Tibial artery (tissue), 4 donors: Measurements from ENCODE around the gene RUVBL2.
"Not testable (repeated sequence)": the region's sequence is repeated elsewhere in the genome, so short reads cannot be mapped to it uniquely, and the experiment has no call there.

Experiments
- DNase-seq, 2 donors: peaks; one replicate each; pipeline ENCODE4 v3.0.0-alpha.2; 2019
- H3K27ac ChIP-seq, 2 donors: fragments of 200-600 bp; sonication (generic) in 1 of 2; 1 replicate in 1 of 2; 2 replicates in 1 of 2; pipeline ENCODE4 v1.5.1; 2018 to 2019; ENCODE audit warnings: mild to moderate bottlenecking in 1 of 2
- H3K27me3 ChIP-seq, 2 donors: fragments of 200-600 bp; sonication (generic) in 1 of 2; one replicate each; pipeline versions ENCODE4 v1.5.1 to v1.6.0; 2016 to 2019
- H3K36me3 ChIP-seq, 3 donors: fragments of 200-600 bp; sonication (generic) in 2 of 3; one replicate each; pipeline ENCODE4 v1.5.1; 2016 to 2019; ENCODE audit warnings: mild to moderate bottlenecking in 2 of 3
- H3K4me1 ChIP-seq, 4 donors: fragments of 200-600 bp; sonication (generic) in 2 of 4; 1 replicate in 3 of 4; 2 replicates in 1 of 4; pipeline ENCODE4 v1.5.1; 2016 to 2019
- H3K4me3 ChIP-seq, 2 donors: fragments of 200-600 bp; sonication (generic) in 1 of 2; 1 replicate in 1 of 2; 2 replicates in 1 of 2; pipeline ENCODE4 v1.5.1; 2018 to 2019; ENCODE audit warnings: mild to moderate bottlenecking in 2 of 2
- H3K9me3 ChIP-seq, 3 donors: fragments of 200-600 bp; sonication (generic) in 1 of 3; one replicate each; pipeline ENCODE4 v1.5.1; 2016 to 2019
- intact Hi-C: fragments of 100-400 bp; cut with DNase I; formaldehyde crosslinking; loops from one replicate; pipeline ENCODE4 v1.15.0; 2023; ENCODE audit warnings: low total_unique reads
- TF ChIP-seq, protein P1 (sequence below), 2 experiments: fragments of 200-600 bp in 1 of 2; fragments of 450-650 bp in 1 of 2; IDR thresholded peaks; one replicate each; pipeline ENCODE4 v1.5.1; 2017 to 2019; ENCODE audit warnings: antibody characterized with exemption in 2 of 2, mild to moderate bottlenecking in 1 of 2, moderate library complexity in 1 of 2

Gene RUVBL2

DNA sequence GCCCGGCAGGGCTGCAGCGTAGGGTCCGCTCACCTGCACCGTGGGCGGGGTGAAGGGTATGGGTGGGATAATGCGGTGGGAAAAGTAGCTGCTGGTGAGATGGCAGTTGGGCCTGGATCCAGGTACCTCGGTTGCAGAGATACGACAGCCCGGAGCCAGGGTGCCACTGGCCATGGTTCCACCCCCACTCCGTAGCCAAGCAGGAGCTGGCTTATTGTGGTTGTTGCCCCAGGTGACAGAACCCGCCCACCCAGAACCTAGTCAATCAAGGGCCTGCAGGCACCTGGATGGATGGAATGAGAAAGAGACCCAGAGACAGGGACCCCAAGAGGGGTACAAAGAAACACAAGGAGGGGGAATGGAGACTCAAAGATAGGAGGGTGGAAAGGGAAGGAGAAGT is 26.7 kb downstream of the RUVBL2 start:
- Histone ChIP-seq H3K9me3 (no peaks in the 10 kb centered on the region), H3K27me3 (peaks cover 0 to 26% of the 10 kb centered on the region in 2 donors), H3K36me3 (peaks cover 0 to 11% (median 8%) of the 10 kb centered on the region in 3 donors), H3K27ac (no peak overlapping the region), H3K4me1 (peaks cover 0 to 28% (median 22%) of the 10 kb centered on the region in 4 donors), H3K4me3 (no peak overlapping the region)
- intact Hi-C loops = no loop called here
- DNase-seq = no peak
- TF ChIP-seq, protein P1, sequence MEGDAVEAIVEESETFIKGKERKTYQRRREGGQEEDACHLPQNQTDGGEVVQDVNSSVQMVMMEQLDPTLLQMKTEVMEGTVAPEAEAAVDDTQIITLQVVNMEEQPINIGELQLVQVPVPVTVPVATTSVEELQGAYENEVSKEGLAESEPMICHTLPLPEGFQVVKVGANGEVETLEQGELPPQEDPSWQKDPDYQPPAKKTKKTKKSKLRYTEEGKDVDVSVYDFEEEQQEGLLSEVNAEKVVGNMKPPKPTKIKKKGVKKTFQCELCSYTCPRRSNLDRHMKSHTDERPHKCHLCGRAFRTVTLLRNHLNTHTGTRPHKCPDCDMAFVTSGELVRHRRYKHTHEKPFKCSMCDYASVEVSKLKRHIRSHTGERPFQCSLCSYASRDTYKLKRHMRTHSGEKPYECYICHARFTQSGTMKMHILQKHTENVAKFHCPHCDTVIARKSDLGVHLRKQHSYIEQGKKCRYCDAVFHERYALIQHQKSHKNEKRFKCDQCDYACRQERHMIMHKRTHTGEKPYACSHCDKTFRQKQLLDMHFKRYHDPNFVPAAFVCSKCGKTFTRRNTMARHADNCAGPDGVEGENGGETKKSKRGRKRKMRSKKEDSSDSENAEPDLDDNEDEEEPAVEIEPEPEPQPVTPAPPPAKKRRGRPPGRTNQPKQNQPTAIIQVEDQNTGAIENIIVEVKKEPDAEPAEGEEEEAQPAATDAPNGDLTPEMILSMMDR (IDR thresholded peaks at IDR 0.05) = no peak

DNA sequence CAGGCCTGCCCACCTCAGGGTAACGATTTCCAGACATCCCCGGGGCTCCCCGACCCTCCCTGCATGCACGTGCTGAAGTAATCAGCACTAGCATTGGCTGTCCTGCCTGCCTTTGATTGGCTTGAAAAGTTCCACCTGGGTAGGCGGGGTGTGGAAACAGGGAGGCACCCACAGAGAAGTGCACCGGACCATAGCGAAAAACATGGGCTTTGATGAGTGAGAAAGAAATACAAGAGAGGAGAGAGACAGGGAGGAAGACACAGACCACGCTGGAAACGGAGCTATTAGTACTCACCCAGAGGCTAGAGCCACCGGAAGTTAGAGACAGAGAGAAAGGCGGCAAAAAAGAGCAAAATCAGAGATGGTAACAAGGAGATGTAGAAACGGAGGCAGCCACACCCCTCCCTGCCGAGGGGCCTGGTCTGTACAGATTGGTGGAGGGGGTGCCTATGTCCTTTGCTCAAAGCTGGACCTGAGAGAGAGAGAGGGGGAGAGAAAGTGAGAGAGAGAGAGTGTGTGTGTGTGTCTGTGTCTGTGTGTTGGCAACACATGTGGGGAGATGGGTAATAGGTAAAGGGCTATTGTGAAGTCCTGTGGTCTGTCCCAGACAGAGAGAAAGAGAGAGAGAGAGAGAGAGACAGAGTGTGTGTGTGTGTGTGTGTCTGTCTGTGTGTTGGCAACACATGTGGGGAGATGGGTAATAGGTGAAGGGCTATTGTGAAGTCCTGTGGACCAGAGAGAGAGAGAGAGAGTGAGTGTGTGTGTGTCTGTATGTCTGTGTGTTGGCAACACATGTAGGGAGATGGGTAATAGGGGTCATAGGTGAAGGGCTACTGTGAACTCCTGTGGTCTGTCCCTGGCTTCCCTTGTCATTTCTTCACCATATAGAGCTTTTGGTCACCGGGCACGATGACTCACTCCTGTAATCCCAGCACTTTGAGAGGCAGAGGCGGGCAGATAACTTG is 27.5 kb downstream of the RUVBL2 start:
- H3K36me3 ChIP-seq = peaks cover 0 to 2% (median 0%) of the 10 kb centered on the region in 3 donors
- H3K9me3 ChIP-seq = no peaks in the 10 kb centered on the region
- H3K4me1 ChIP-seq = peaks cover 0 to 28% (median 22%) of the 10 kb centered on the region in 4 donors
- no peak for DNase-seq
- TF ChIP-seq, protein P1 (IDR thresholded peaks at IDR 0.05) = no peak
- no peak overlapping the region for H3K27ac ChIP-seq
- intact Hi-C loops = no loop called here
- no peak overlapping the region for H3K4me3 ChIP-seq
- H3K27me3 ChIP-seq = peaks cover 0 to 26% of the 10 kb centered on the region in 2 donors

DNA sequence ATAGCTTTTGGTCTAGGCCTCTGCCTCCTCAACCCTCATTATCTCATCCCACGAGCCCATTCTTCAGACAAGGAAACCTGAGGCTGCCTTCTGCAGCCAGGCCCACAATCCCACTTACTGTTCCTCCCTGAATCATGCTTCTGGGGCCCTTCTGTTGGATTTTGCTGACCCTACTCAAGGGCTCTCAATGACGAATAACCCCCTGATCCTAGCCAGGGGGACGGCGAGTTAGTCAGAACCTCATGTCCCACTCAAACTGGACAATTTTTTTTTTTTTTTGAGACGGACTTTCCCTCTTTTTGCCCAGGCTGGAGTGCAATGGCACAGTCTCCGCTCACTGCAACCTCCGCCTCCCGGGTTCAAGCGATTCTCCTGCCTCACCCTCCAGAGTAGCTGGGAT is 28.4 kb downstream of the RUVBL2 start:
- intact Hi-C loops = no loop called here
- no peaks in the 10 kb centered on the region for H3K36me3 ChIP-seq
- peaks cover 0 to 26% of the 10 kb centered on the region in 2 donors for H3K27me3 ChIP-seq
- H3K27ac ChIP-seq = no peak overlapping the region
- no peak overlapping the region for H3K4me3 ChIP-seq
- peaks cover 0 to 28% (median 22%) of the 10 kb centered on the region in 4 donors for H3K4me1 ChIP-seq
- DNase-seq = no peak
- TF ChIP-seq, protein P1 (IDR thresholded peaks at IDR 0.05) = no peak
- no peaks in the 10 kb centered on the region for H3K9me3 ChIP-seq

DNA sequence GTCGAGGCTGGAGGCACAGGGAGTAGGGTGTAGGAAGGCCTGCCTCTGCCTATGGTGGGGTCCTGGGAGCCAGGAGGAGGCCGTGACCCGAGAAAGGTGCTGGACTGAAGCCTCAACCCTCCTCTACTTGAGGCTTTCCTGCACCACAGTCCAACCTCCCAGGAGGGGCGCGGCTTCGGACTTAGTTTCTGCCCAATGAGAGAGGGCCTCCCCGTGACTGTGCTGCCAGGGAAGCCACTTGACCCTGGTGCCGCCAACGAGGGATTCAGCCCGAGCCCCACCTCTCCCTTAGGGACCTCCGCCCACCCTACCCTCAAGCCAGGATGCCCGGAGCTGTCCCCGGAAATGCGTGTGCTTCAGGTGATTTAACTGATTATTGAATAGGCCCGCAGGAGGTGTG is 30.5 kb downstream of the RUVBL2 start, which contains the start of gene CGB3:
TSS of gene CGB3 (minus strand) at position 101 of the 400 bp plus-strand sequence. CDS start 362 bp downstream, outside the sequence.
- H3K4me1 ChIP-seq, H3K4me3 ChIP-seq, intact Hi-C loops, DNase-seq, H3K27ac ChIP-seq, H3K36me3 ChIP-seq, H3K9me3 ChIP-seq: not testable (repeated sequence)
- H3K27me3 ChIP-seq = peaks cover 0 to 12% of the 10 kb centered on the region in 2 donors

DNA sequence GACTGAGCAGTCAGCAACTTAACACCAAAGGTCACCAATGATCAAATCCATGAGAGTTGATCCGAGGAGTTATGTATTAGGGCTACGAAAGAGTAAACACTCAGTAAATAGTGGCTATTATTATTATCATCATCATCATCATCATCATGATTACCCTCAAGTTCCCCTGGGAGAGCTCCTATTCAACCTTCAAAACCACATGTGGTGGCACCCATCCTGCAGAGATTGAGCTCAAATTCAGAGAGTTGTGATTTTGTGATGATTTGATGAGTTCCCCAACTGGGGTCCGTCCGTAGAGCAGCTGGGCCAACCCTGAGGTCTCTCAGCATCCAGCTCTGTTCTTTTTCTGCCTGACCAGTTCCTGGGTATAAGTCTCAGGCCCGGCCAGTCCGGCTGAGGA is 31.4 kb downstream of the RUVBL2 start:
- H3K4me1 ChIP-seq, H3K27me3 ChIP-seq, H3K36me3 ChIP-seq, DNase-seq, H3K4me3 ChIP-seq, H3K27ac ChIP-seq, H3K9me3 ChIP-seq, intact Hi-C loops: not testable (repeated sequence)

DNA sequence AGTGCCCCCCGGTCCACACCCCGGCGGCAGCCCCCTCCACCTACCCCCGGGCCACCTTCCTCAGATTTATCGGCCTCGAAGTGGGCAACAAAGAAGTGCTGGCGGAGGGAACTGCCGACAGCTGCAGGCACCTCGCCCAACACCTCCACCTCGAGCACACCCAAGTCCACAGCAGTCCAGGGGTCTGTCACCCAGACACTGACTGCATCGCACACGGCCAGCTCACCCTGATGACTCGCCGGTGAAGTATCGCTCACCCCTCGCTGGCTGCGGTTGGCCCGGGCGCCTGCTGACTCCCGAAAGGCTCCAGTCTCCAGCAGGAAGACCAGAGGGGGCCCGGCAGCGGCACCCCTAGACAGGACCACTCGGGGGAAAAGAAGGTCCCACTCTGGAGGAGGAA is 31.9 kb downstream of the RUVBL2 start:
- H3K36me3 ChIP-seq, H3K9me3 ChIP-seq, H3K27ac ChIP-seq, DNase-seq, intact Hi-C loops, H3K4me1 ChIP-seq, H3K4me3 ChIP-seq, H3K27me3 ChIP-seq: not testable (repeated sequence)

DNA sequence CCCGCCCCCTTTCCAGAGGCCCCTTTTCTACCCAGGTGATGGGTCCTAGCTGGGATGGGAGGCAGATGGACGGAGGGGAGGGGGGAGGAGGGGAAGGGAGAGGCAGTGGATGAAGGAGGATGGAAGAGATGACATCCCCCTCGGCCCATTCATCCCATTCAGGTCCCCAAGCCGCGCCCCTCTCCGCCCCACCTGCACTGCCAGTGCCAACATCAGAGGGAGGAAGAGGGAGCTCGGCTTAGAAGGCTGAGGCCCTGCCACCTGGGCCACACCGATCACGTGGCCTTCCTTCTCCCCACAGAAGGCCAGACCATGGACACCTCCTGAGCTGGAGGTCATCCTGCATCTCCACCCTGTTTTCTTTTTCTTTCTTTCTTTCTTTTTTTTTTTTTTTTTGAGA is 35.0 kb downstream of the RUVBL2 start:
- not testable (repeated sequence) for DNase-seq, H3K4me3 ChIP-seq, H3K27me3 ChIP-seq

DNA sequence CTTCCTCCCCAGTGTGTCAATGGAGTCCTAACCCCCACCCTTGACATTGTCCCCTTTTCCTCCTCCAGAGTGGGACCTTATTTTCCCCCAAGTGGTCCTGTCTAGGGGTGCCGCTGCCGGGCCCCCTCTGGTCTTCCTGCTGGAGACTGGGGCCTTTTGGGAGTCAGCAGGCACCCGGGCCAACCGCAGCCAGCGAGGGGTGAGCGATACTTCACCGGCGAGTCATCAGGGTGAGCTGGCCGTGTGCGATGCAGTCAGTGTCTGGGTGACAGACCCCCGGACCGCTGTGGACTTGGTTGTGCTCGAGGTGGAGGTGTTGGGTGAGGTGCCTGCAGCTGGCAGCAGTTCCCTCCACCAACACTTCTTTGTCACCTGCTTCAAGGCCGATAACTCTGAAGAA is 36.1 kb downstream of the RUVBL2 start:
- H3K36me3 ChIP-seq, H3K9me3 ChIP-seq, H3K4me1 ChIP-seq, H3K4me3 ChIP-seq, H3K27ac ChIP-seq, intact Hi-C loops, H3K27me3 ChIP-seq, DNase-seq: not testable (repeated sequence)

More for the DNA sequence above, 35.0 kb downstream of the RUVBL2 start:
- H3K36me3 ChIP-seq, H3K27ac ChIP-seq, H3K9me3 ChIP-seq, H3K4me1 ChIP-seq, intact Hi-C loops: not testable (repeated sequence)

DNA sequence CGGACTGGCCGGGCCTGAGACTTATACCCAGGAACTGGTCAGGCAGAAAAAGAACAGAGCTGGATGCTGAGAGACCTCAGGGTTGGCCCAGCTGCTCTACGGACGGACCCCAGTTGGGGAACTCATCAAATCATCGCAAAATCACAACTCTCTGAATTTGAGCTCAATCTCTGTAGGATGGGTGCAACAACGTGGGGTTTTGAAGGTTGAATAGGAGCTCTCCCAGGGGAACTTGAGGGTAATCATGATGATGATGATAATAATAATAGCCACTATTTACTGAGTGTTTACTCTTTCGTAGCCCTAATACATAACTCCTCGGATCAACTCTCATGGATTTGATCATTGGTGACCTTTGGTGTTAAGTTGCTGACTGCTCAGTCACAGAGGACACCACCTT is 36.6 kb downstream of the RUVBL2 start:
- intact Hi-C loops, H3K4me1 ChIP-seq, H3K27me3 ChIP-seq, H3K27ac ChIP-seq, H3K9me3 ChIP-seq, H3K4me3 ChIP-seq, H3K36me3 ChIP-seq, DNase-seq: not testable (repeated sequence)

DNA sequence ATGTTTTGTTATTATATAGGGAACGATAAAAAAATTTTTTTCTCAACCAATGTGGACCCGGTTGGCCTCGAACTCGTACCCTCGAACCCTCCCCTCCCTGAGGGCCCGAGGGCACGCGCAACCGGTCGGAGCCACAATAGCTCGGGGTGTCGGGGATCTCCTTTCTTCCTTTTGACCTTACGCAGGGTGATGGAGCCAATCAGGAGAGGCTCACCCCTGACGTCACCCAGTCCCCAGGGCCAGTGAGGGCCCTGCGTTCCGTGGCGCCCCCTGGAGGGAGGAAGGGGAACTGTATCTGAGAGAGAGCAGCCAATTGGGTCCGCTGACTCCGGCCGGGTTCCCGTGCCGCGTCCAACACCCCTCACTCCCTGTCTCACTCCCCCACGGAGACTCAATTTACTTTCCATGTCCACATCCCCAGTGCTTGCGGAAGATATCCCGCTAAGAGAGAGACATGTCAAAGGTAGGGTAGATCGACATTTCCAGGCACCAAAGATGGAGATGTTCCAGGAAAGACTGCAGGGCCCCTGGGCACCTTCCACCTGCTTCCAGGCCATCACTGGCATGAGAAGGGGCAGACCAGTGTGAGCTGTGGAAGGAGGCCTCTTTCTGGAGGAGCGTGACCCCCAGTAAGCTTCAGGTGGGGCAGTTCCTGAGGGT is 38.1 kb downstream of the RUVBL2 start, which contains the start of gene CGB2:
TSS of gene CGB2 (plus strand) at position 249 of the 660 bp plus-strand sequence. CDS start at position 455, 206 bp downstream.
- intact Hi-C loops, H3K4me3 ChIP-seq, DNase-seq, H3K9me3 ChIP-seq, H3K36me3 ChIP-seq, H3K27ac ChIP-seq, H3K27me3 ChIP-seq, H3K4me1 ChIP-seq: not testable (repeated sequence)
